Stomach (tissue), 4 donors: ENCODE data around the gene RFX4.

ENCODE experiments used
- CTCF ChIP-seq, 7 experiments: fragments of 450-650 bp in 4 of 7; fragments of 200-600 bp in 3 of 7; sonication (generic) in 3 of 7; IDR thresholded peaks; one replicate each; pipeline ENCODE4 v1.5.1; 2016 to 2019; ENCODE audit warnings: antibody characterized with exemption in 7 of 7, control low read depth in 2 of 7, mild to moderate bottlenecking in 1 of 7
- POLR2A ChIP-seq, 4 donors: fragments of 450-650 bp; IDR thresholded peaks; one replicate each; pipeline ENCODE4 v1.6.1; 2016; ENCODE audit warnings: antibody characterized with exemption in 4 of 4, control low read depth in 2 of 4, mild to moderate bottlenecking in 1 of 4, moderate library complexity in 1 of 4

GRCh38 chr12:106723416-106723815 lies 140.6 kb downstream of the RFX4 start:
- TF ChIP-seq CTCF (IDR thresholded peaks at IDR 0.05) = no peak
- TF ChIP-seq POLR2A (IDR thresholded peaks at IDR 0.05) = no peak
